RWPE1 (cell line): ENCODE measurements around the gene TFEB.

Source experiments
- CTCF ChIA-PET: fragments of 350-600 bp; sonication (Branson Sonifier 250); formaldehyde crosslinking; extraction: SDS; loops from one replicate; lab custom pipeline; 2021; lab: Yijun Ruan, JAX
- POLR2A ChIA-PET: fragments of 400-600 bp; formaldehyde crosslinking; extraction: SDS; loops from one replicate; lab custom pipeline; 2020; ENCODE audit warnings: antibody characterized with exemption; ENCODE audit not compliant: low non-redundant PET; lab: Yijun Ruan, JAX
- DNase-seq: peaks from one replicate; pipeline ENCODE4 v3.0.0; 2012; ENCODE audit warnings: low spot score
- H3K27ac ChIP-seq: fragments of 450-650 bp; 2 replicates; pipeline ENCODE4 v1.5.1; 2017
- CTCF ChIP-seq: fragments of 450-650 bp; conservative IDR thresholded peaks from 2 replicates; pipeline ENCODE4 v1.5.1; 2017; ENCODE audit warnings: low read depth, mild to moderate bottlenecking

TFEB gene

GRCh38 chr6:41728954-41729353, 6.5 kb downstream of the TFEB start:
- H3K27ac ChIP-seq: peak overlapping the region; percentile 98
- ChIA-PET CTCF (no interaction called here), POLR2A (no interaction called here)
- no peak for TF ChIP-seq CTCF
- no peak for DNase-seq

- H3K27ac ChIP-seq: peak overlapping the region; percentile 98
- DNase-seq: no peak
- POLR2A ChIA-PET: no interaction called here
- no peak for TF ChIP-seq CTCF
- CTCF ChIA-PET: interaction anchor here (0.6 kb wide), 1 partner anchor 13 kb away, joined by 7 read pairs; no protein-coding TSS in a partner anchor
These were observed 7.1 kb downstream of the TFEB start for GRCh38 chr6:41728073-41728936.

DNA sequence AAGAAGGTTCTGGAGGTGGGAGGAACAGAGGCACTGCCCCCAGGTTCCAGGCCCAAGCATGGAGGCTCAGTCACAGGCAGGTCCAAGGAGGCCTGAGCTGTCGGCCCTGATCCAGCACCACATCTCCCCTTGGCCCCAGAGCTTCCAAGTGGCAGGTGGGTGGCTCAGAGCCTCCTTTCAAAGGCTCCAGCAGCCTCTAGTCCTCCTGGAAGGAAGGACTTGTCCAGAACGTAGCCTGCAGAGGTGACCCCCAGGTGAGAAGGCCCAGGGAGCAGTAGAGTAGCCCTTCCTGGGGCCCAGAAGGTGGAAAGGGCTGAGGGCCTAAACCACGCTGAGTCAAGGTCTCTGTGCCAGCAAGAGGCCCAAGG, 7.7 kb downstream of the TFEB start:
- CTCF ChIA-PET: no interaction called here
- H3K27ac ChIP-seq: peak overlapping the region; percentile 98
- DNase-seq: no peak
- POLR2A ChIA-PET: no interaction called here
- TF ChIP-seq CTCF: no peak

DNA sequence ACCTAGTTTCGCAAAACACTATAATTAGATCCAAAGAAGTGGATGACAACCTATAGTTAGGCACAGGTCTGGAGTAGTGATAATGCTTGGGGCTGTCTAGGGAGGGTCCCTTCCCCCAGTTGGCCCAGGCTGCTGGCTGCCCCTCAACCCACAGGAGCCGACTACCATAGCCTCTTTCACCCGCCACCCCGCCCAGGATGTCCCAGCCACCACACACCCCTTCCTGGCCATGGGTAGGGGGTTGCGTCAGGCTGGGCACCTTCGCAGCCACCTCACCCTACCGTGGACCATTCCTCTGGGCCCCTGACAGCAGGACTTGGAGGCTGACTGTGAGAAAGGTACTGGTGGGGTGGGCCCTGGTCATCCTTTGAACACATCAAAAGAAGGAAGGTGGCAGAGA, 8.5 kb downstream of the TFEB start:
- no peak for TF ChIP-seq CTCF
- DNase-seq: no peak
- POLR2A ChIA-PET: no interaction called here
- H3K27ac ChIP-seq: peak overlapping the region; percentile 98
- CTCF ChIA-PET: no interaction called here

DNA sequence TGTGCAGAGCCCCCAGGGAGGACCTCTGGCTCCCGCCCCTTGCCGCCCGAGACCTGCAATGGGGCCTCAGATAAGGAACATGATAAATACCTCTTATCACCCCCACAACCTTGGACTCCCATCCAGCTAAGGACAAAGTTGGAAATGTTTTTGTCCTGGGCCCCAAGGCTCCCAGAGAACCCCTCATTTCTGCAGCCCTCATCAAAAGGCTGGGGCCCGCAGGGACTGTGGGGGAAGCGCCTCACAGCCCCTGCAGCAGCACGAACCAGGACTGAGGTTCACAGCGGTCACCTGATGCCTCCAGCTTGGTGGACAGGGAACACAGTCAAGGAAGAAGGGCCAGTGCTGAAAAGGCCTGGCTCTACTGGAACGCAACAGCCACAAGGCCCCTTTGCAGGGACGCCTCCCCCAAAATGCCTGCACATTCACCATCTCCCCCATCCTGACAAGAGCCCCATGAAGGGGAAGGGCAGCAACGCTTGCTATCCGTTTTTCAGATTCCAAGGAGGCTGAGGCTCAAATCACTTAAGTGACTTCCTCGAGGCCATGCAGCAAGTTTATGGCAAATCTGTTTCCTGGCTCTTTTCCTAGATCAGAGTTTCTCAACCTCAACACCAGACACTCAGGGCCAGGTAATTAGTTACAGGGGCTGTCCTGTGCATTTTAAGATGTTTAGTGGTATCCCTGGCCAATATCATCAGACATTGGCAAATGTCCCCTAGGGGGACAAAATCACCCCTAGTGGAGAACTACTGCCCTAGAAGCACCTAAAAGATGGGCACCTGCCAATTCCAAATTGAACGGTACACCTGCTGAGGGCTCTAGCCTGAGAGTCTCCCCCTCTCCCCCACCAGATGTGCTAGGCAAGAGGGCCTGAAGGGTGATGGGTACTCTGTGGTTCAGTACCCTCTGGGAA, 10.6 kb downstream of the TFEB start:
- no peak for DNase-seq
- no peak for TF ChIP-seq CTCF
- ChIA-PET CTCF (interaction anchor here (0.7 kb wide), 1 partner anchor 297 kb away, joined by 3 read pairs; no protein-coding TSS in a partner anchor), POLR2A (no interaction called here)
- peak overlapping the region; percentile 96 for H3K27ac ChIP-seq

GRCh38 chr6:41724228-41724580, 11.2 kb downstream of the TFEB start:
- peak overlapping the region; percentile 96 for H3K27ac ChIP-seq
- POLR2A ChIA-PET: no interaction called here
- DNase-seq: no peak
- CTCF ChIA-PET: interaction anchor here (0.7 to 1.3 kb wide), 2 partner anchors 11 to 297 kb away, joined by 3 to 5 read pairs; no protein-coding TSS in a partner anchor
- TF ChIP-seq CTCF: no peak
